ENCODE results near the gene SNTG2.

DNA sequence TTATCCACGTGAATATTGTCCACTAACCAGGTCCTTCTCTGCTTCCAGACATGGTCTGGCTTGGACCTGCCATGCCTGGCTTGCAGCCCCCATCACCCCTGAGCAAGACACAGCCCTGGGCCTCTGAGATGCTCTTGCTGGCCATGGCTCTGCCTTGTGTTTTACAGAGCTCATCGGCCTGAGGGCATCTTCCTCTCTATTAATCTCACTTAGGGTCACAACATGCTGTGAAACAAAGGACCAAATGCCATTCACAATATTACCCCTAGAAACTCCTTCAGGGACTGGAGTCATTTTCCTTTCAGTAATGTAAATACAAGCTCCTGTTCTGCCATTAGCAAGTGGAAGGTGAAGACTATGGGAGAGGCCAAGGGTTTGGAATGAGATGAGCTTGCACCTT is 455.8 kb downstream of the SNTG2 start:
- TF ChIP-seq, protein P1, sequence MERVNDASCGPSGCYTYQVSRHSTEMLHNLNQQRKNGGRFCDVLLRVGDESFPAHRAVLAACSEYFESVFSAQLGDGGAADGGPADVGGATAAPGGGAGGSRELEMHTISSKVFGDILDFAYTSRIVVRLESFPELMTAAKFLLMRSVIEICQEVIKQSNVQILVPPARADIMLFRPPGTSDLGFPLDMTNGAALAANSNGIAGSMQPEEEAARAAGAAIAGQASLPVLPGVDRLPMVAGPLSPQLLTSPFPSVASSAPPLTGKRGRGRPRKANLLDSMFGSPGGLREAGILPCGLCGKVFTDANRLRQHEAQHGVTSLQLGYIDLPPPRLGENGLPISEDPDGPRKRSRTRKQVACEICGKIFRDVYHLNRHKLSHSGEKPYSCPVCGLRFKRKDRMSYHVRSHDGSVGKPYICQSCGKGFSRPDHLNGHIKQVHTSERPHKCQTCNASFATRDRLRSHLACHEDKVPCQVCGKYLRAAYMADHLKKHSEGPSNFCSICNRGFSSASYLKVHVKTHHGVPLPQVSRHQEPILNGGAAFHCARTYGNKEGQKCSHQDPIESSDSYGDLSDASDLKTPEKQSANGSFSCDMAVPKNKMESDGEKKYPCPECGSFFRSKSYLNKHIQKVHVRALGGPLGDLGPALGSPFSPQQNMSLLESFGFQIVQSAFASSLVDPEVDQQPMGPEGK (CRISPR knock-in tag; IDR thresholded peaks at IDR 0.05; ENCODE audit: borderline replicate concordance) = no peak
- no peak for TF ChIP-seq ZFP30 (CRISPR knock-in tag; IDR thresholded peaks at IDR 0.05)
- TF ChIP-seq CSDC2 (CRISPR knock-in tag; IDR thresholded peaks at IDR 0.05) = no peak
- no peak for TF ChIP-seq GLIS3 (CRISPR knock-in tag; IDR thresholded peaks at IDR 0.05)
- no peak for TF ChIP-seq BACH2 (CRISPR knock-in tag; IDR thresholded peaks at IDR 0.05; ENCODE audit: borderline replicate concordance)
- no peak for TF ChIP-seq ARNTL (CRISPR knock-in tag; IDR thresholded peaks at IDR 0.05; ENCODE audit: borderline replicate concordance, low read depth)
- TF ChIP-seq, protein P2, sequence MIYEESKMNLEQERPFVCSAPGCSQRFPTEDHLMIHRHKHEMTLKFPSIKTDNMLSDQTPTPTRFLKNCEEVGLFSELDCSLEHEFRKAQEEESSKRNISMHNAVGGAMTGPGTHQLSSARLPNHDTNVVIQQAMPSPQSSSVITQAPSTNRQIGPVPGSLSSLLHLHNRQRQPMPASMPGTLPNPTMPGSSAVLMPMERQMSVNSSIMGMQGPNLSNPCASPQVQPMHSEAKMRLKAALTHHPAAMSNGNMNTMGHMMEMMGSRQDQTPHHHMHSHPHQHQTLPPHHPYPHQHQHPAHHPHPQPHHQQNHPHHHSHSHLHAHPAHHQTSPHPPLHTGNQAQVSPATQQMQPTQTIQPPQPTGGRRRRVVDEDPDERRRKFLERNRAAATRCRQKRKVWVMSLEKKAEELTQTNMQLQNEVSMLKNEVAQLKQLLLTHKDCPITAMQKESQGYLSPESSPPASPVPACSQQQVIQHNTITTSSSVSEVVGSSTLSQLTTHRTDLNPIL (CRISPR knock-in tag; IDR thresholded peaks at IDR 0.05; ENCODE audit: low read depth) = no peak
- TF ChIP-seq, protein P3, sequence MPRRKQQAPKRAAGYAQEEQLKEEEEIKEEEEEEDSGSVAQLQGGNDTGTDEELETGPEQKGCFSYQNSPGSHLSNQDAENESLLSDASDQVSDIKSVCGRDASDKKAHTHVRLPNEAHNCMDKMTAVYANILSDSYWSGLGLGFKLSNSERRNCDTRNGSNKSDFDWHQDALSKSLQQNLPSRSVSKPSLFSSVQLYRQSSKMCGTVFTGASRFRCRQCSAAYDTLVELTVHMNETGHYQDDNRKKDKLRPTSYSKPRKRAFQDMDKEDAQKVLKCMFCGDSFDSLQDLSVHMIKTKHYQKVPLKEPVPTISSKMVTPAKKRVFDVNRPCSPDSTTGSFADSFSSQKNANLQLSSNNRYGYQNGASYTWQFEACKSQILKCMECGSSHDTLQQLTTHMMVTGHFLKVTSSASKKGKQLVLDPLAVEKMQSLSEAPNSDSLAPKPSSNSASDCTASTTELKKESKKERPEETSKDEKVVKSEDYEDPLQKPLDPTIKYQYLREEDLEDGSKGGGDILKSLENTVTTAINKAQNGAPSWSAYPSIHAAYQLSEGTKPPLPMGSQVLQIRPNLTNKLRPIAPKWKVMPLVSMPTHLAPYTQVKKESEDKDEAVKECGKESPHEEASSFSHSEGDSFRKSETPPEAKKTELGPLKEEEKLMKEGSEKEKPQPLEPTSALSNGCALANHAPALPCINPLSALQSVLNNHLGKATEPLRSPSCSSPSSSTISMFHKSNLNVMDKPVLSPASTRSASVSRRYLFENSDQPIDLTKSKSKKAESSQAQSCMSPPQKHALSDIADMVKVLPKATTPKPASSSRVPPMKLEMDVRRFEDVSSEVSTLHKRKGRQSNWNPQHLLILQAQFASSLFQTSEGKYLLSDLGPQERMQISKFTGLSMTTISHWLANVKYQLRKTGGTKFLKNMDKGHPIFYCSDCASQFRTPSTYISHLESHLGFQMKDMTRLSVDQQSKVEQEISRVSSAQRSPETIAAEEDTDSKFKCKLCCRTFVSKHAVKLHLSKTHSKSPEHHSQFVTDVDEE (CRISPR knock-in tag; IDR thresholded peaks at IDR 0.05) = no peak
- TF ChIP-seq ESRRG (CRISPR knock-in tag; IDR thresholded peaks at IDR 0.05) = no peak
- TF ChIP-seq TCF4 (CRISPR knock-in tag; IDR thresholded peaks at IDR 0.05; ENCODE audit: borderline replicate concordance) = no peak
- no peak for TF ChIP-seq ZFP3 (CRISPR knock-in tag; IDR thresholded peaks at IDR 0.05)
- TF ChIP-seq RARB (CRISPR knock-in tag; IDR thresholded peaks at IDR 0.05) = no peak
- no peak for TF ChIP-seq ISL1 (CRISPR knock-in tag; IDR thresholded peaks at IDR 0.05)
- no peak for TF ChIP-seq OSR1 (CRISPR knock-in tag; IDR thresholded peaks at IDR 0.05)
